GM19468 (cell line): Measurements from ENCODE around the gene COQ2.
A peak's percentile ranks its signal among the peaks of the same experiment; 100 is the strongest.

Experiments used
- ATAC-seq: cut with Tn5 transposase; IDR thresholded peaks from one replicate; pipeline ENCODE4 v1.9.1; 2021; ENCODE audit warnings: mild to moderate bottlenecking, moderate library complexity, moderate number of reproducible peaks; ENCODE audit not compliant: unreplicated experiment; ENCODE audit errors: extremely low read depth

COQ2 gene

GRCh38 chr4:83221897-83222441 is 62.6 kb downstream of the COQ2 start:
- ATAC-seq = peak; percentile 29

GRCh38 chr4:83219344-83220331 is 65.0 kb downstream of the COQ2 start:
- no peak for ATAC-seq

- peak; percentile 77 for ATAC-seq
Measured at GRCh38 chr4:83217721-83218522, 66.7 kb downstream of the COQ2 start.

DNA sequence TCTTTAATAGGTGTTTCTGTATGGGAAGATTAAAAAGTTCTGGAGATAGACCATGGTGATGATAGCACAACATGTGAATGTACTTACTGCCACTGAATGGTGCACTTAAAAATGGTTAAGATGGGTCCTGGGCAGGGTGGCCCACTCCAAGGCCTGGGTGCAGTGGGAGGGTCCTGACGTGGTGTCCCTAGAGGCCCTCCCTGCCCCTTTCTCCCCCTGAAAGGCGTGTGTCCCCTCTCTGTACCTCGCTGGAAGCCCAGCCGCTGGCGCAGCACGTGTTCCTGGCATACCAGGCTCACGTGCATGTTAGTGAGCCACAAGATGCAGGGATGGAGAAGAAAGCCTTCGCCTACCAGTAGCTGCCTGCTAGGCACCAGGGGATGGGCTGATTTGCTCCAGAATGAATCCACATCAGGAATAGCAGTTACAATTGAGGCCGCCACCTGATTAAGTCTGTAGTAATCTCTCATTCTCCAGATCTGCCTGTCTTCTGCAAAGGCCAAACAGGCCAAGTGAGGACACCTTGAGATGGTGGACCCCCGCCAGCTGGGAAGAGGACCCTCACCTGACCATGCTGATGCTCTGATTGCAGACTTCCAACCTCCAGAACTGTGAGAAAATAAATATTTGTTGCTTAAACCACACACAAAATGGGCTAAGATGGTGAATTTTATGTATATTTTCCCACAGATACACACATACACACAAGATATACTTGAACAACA is 67.5 kb downstream of the COQ2 start:
- no peak for ATAC-seq

GRCh38 chr4:83214079-83214478 is 70.5 kb downstream of the COQ2 start:
- ATAC-seq = no peak
